Lower leg skin (tissue), 3 donors: ENCODE data around the gene HOXA5.

Experiments used
- POLR2A ChIP-seq, 2 donors: fragments of 450-650 bp; IDR thresholded peaks; one replicate each; pipeline ENCODE4 v1.6.1; 2016 to 2017; ENCODE audit warnings: antibody characterized with exemption in 2 of 2, mild to moderate bottlenecking in 1 of 2, moderate library complexity in 1 of 2
- TF ChIP-seq, protein P1 (sequence below), 3 donors: fragments of 450-650 bp; IDR thresholded peaks; one replicate each; pipeline ENCODE4 v1.5.1; 2016; ENCODE audit warnings: antibody characterized with exemption in 3 of 3, mild to moderate bottlenecking in 3 of 3, moderate library complexity in 2 of 3

DNA sequence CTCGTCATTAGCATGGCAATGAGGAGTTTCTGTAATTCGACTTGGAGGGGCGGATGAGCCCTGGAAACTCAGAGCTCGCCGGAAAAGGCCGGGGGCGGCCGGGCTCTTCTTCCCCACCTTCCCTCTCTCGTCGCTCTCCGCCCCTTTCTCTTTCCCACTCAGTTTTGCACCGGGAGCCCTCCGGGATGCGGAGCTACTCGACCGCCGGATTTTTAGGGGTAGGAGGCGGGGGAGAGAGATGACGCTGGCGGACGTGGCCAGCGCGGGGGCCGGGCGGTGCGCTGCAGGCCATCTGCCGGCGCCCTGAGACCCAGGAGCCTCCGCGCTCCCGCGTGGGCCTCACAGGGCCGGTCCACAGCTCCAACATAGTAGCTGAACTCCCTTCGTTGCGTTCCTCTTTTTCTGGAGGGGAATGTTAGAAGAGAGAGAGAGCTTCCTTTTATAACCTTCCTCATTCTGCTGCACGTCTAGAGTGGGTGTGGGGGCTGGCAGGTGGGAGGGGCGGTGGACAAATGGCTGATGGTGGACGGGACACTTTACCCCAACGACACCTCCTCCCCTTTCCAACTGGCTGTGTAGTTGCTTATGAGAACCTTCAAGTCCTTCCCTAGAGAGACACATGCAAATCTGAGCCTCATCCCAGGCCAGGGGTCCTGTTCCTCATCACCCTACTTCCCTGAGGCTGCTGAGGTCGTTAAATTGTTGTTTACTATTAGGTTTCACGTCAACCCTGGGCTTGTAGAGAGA lies 46.5 kb downstream of the HOXA5 start:
- no peak for TF ChIP-seq POLR2A (IDR thresholded peaks at IDR 0.05)
- TF ChIP-seq, protein P1, sequence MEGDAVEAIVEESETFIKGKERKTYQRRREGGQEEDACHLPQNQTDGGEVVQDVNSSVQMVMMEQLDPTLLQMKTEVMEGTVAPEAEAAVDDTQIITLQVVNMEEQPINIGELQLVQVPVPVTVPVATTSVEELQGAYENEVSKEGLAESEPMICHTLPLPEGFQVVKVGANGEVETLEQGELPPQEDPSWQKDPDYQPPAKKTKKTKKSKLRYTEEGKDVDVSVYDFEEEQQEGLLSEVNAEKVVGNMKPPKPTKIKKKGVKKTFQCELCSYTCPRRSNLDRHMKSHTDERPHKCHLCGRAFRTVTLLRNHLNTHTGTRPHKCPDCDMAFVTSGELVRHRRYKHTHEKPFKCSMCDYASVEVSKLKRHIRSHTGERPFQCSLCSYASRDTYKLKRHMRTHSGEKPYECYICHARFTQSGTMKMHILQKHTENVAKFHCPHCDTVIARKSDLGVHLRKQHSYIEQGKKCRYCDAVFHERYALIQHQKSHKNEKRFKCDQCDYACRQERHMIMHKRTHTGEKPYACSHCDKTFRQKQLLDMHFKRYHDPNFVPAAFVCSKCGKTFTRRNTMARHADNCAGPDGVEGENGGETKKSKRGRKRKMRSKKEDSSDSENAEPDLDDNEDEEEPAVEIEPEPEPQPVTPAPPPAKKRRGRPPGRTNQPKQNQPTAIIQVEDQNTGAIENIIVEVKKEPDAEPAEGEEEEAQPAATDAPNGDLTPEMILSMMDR (IDR thresholded peaks at IDR 0.05) = no peak
